HG03135 (cell line): ENCODE measurements around the gene MRPL53.
"Not testable (repeated sequence)": the region's sequence is repeated elsewhere in the genome, so short reads cannot be mapped to it uniquely, and the experiment has no call there.

Source experiments
- ATAC-seq: cut with Tn5 transposase; IDR thresholded peaks from one replicate; pipeline ENCODE4 v1.9.1; 2021; ENCODE audit warnings: mild to moderate bottlenecking, moderate library complexity; ENCODE audit not compliant: unreplicated experiment

MRPL53 gene

GRCh38 chr2:74454654-74455511, 17.6 kb downstream of the MRPL53 start, which contains the start of gene INO80B:
TSS of gene INO80B (plus strand) at chr2:74455087. CDS start at chr2:74455117, 30 bp downstream.
- peak; percentile 42 for ATAC-seq

GRCh38 chr2:74450570-74451190, 21.8 kb downstream of the MRPL53 start:
- ATAC-seq: no peak

- no peak for ATAC-seq
Observed at GRCh38 chr2:74448771-74449170, 23.7 kb downstream of the MRPL53 start.

- no peak for ATAC-seq
Observed at GRCh38 chr2:74447230-74447999, 25.1 kb downstream of the MRPL53 start.

- no peak for ATAC-seq
Observed at GRCh38 chr2:74444498-74445318, 27.8 kb downstream of the MRPL53 start.

- not testable (repeated sequence) for ATAC-seq
Observed at GRCh38 chr2:74442483-74443297, 29.8 kb downstream of the MRPL53 start.

GRCh38 chr2:74441690-74442482, 30.6 kb downstream of the MRPL53 start, which contains the start of gene RTKN:
TSS of gene RTKN (minus strand) at chr2:74441937. CDS start at chr2:74441816, 121 bp downstream.
- ATAC-seq: no peak

- no peak for ATAC-seq
Observed at GRCh38 chr2:74441170-74441689, 31.2 kb downstream of the MRPL53 start.

GRCh38 chr2:74440378-74441169, 31.9 kb downstream of the MRPL53 start:
- peak; percentile 79 for ATAC-seq

GRCh38 chr2:74439803-74440377, 32.6 kb downstream of the MRPL53 start:
- peak; percentile 9 for ATAC-seq

- no peak for ATAC-seq
Observed at GRCh38 chr2:74439373-74439772, 33.1 kb downstream of the MRPL53 start.

- ATAC-seq: no peak
Observed at GRCh38 chr2:74438248-74438647, 34.2 kb downstream of the MRPL53 start.

GRCh38 chr2:74436848-74437695, 35.4 kb downstream of the MRPL53 start:
- no peak for ATAC-seq

- no peak for ATAC-seq
Observed at GRCh38 chr2:74436111-74436805, 36.2 kb downstream of the MRPL53 start.

- ATAC-seq: no peak
Observed at GRCh38 chr2:74430502-74430901, 42.0 kb downstream of the MRPL53 start.
